ENCODE data around the gene SVIL.
"Not testable (repeated sequence)": the region's sequence is repeated elsewhere in the genome, so short reads cannot be mapped to it uniquely, and the experiment has no call there.

Gene SVIL

DNA sequence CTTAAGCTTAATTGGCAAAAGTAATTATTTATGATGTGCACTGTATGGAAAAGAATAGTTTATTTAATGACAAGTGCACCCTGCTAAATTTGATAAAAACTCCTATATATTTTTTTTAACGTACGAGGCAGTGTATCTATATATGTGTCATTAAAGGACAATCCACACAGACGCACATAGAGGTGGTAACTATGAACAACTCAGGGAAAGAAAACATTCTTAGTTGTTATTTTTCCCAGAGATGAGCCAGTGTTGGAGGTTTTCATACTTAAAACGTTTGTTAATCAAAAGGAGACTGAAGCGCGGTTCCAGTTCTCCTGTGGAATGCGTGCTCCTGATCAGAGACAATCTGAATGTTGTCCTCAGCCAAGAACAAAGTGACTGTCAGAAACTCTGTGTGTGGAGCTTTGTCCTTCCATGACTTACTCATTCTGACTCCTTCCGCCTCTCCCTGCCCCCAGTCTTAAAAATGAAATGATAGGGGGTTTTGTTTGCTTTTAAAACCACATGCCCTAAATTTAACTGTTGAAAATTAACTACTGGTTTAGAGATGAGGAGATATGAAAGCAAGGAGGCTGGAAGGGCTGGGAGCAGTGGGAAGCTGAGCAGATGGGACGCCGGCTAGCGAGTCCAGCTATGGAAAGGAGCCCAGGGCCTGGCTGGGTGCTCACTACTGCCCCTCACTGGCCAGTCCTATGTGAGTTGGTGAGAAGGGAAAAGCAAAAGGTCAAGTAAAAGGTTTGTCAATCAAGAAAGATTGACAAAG lies 99.6 kb downstream of the SVIL start:
- DNase-seq, result no peak

DNA sequence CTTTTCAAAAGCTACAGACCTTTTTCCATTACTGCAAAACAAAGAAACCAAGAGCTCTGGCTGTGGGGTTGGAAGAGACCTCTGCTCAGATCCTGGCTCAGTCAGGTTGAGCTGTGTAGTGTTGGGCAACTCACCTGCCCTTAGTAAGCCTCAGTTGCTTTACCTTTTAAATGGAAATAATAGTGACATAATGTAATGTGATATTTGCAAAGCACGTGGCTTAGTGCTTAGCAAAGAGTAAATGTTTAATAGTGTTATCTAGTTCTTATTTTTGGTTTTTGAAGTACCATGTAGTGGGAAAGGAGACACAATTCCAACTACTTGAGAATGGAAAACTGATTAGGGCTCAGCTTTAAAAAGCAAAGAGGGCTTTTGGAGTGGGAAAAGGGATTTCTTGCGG lies 100.2 kb downstream of the SVIL start:
- DNase-seq, result no peak

DNA sequence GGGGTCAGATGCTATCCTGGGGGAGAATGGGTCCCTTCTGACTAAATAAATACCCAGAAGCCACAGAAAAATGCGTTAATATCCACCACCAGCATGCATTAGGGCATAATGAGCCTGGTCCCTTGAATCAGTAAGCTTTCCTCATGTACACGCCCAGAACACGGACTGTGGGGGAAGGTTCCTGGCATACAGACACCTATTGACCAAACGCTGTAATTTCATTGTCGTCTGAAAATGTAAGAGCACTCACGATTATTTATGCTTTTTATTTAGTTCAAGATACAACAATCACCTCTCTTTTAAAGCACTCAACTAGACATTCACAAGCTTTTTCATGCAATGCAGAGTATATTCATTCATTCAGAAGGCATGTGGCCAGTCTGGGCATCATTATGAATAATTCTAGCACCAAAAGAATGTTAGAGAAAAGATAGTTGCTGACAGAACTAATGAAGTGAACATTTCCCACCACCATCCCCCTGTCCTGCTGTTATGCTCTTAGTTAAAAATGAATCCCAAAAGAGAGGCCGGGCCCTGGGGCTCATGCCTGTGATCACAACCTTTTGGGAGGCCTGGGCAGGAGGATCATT lies 101.0 kb downstream of the SVIL start:
- no peak for DNase-seq

DNA sequence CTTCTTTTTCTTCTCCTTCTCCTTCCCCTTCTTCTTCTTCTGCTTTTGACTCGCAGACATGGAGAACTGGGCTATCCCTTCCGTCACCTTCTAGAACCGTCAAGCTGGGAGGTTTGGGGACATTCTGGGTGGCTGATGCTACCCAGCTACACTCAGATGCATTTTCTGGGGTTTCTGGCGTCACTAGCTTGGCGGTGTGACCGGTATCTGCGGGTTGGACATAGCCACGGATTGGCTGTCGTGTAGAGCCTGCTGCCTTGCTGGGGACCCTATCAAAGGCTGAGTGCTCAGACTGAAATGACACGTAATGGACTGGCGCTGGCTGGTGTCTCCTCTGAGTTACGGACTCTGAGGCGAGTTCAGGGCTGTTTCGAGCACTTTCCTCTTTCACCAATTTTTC lies 101.7 kb downstream of the SVIL start:
- DNase-seq, result no peak

DNA sequence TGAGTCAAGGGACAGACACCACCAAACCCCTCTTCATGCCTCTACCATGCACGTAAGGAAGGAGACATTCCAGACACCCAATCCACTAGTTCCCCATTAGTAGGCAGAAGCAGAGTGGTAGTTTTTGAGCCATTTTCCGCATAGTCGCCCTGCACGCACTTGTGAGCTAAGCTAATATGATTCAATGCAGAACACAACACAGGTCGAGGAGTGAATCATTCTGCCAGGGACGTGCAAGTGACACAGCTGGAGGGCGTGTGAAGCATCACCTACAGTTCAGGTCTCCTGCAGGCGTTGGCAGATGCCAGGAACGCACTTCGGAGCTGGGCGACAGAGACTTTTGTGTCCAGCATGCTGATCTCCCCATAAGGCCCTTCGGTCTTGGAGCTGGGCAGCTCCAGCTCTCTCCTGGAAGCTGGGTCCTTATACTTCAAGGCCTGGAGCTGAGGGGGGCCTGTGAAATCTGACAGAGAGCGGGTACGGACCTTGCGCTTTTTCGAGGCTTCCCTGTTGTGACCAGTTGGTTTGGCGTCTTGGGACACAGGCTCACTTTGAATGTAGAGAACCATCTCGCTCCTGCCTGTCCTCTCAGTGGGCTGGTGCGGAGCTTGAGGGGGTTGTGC lies 102.4 kb downstream of the SVIL start:
- no peak for DNase-seq

DNA sequence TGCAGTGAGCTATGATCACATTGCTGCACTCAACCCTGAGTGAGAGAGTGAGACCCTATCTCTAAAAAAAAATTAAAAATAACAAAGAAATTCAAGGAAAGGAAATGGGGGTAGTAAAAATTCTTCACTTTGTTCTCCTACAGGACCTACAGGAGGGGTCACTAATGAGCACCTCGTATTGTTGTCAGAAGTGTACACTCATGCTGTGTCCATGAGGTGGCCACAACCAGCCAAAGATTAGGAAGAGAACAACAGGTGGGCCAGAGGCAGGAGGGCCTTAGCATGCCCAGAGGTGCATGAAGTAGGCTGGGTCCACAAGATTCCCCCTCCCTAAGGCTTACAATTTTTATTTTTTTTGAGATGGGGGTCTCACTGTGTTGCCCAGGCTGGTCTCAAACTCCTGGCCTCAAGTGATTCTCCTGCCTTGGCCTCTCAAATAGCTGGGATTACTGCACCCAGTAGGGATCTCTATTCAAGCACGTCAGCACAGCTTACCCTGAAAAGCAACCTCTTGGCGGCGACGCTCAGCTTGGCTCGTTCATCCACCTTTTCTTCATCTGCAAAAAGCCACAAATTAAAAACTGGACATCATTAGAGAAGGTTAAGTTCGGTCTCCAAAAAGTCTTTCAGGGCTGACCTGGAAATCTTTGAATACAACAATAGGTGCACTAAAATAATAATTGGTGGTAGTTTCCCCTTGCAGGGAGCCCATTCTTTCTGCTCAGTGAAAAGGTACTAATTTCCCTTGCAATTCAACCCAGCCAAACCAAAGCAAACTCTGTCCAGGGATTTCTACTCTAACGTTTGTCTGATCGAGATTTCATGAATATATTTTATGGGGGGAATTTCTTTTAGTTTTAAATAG lies 104.4 kb downstream of the SVIL start:
- no peak for DNase-seq

DNA sequence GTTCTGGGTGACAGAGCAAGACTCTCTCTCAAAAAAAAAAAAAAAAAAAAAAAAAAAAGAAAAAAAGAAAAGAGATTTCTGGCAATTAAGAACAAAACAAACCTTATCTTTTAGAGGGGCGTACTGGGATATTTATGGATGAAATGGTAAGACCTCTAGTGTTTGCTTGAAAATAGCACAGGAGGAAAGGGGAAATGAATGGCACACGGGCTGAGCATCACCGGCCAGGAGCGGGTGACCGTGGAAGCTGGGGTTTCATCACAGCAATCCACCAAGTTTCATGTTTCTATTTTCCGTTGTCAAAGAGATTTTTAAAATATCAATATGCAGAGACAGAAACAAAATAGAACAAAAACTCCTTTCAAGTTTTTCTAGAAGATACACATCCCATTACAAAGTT lies 105.6 kb downstream of the SVIL start:
- no peak for DNase-seq

DNA sequence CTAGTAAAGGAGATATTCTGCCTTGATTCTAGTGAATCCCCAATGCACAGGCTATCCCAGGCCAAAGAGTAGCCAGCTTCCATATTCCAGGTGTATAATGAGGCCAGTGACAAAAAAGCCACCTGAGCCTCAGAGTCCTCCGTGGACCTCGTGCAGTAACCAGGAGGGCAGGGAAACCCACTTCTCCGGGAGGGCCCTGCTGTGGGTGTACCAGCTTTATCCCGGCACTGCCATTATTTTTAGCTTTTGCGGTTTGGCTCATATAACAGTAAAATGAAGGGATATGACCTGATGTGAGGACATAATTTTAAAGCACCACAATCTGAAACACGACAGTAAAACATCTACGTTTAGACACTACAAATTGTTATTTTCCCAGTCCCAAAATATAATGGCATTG lies 109.0 kb downstream of the SVIL start:
- DNase-seq, result no peak

DNA sequence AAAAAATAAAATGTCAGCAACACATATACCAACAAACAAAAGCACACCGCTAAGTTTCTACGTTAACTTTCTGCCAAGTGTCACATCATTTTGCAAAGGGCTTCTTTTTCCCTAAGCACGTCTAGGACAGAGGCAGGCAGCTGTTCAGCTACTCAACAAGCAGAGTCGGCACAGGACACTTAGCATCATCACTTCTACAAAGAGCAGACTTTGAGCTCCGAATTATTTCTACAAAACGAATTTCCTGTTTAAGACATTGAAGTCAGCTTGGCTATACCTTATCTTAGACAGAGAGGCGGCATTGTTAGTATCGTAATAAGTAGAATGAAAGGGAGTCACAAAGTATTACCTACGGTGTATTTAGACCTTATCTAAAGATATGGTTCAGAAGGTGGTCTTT lies 110.1 kb downstream of the SVIL start:
- no peak for DNase-seq

DNA sequence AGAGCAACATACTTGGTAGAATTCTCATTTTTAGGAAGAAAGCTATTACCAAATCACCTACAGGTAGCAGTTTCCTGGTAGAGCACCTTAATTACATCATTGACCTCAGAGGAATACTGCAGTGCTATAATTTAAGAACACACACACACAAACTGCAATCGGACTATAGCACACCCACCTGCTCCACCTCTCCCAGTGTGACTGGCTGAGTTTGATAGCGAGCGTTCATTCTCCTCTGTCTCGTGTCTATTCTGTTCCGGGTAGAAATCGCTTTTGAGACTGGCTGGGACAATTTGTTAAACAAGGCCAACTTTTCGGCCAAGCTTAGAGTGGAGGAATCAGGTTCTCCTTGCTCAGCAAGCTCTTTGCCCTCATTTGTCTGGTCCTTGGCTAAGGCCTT lies 110.5 kb downstream of the SVIL start:
- DNase-seq, result no peak

DNA sequence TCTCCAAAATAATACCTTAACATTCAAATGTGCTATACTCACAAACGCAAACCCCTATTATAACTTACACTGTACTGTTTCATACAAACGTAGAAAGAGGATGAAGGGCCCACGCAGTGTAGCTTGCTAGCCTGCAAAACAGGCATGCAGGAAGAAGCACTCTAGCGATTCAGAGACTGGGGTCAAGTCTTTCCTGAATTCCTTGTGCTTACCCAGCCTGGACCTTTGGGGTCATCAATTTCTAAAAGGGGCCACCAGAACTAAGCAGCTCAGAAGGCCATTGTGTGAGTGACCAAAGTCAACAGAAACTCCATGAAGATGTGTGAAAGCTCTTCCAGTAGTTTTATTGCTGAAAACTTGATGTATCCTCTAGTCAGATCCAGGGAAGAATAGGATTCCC lies 111.9 kb downstream of the SVIL start:
- DNase-seq, result no peak

DNA sequence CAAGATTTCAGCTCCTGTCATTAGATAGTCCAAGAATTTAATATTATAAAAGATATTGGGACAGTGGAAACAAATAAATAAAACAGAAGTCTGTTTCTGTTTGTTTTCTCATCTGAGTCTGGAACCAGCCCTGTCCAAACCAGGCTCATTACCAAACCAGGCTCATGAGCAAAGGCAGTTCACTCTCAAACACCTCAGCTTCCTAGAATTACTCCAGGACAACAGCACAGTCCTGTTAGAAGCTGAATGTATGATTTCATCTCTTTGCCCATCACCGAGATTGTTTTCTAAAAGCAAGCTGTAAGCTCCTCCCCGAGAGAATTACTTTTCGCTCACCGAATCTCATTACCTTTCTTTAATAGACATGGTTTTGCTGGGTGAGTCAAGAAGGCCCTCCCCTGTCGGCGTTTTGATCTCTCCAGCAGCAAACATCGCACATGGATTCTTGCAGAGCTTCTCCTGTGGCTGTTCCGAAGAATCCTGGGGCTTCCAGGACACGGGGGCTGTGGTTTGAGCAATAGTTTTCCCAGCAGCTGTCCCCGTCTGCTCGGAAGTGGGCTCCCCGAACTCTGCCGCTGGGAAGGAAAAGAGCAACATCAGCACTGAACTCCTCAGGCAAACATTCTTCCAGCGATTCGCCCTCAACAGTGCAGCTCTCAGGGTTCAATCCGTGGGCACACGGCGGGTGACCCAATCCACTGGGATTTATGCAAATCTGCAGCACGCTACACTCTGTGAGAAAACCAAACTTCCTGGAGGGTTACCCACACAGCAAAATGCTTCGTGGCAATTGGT lies 112.5 kb downstream of the SVIL start:
- no peak for DNase-seq

DNA sequence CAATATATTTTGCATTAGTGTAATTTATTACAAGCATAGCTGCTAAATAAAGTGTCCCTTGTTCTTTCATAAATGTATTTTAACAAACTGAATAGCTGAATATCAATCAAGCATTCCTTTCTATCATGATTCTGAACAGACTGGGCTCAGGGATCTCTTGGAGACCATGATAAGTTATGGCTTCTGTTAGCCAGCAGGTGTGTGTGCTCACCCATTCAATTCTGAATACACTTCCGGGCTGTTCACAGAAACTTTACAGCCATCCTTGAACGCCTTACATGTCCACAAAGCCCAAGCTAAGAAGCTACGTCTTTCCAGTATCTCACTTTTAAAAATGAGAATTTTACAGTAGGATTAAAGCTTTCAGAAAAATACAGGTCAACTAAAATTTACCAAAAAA lies 115.1 kb downstream of the SVIL start:
- no peak for DNase-seq

DNA sequence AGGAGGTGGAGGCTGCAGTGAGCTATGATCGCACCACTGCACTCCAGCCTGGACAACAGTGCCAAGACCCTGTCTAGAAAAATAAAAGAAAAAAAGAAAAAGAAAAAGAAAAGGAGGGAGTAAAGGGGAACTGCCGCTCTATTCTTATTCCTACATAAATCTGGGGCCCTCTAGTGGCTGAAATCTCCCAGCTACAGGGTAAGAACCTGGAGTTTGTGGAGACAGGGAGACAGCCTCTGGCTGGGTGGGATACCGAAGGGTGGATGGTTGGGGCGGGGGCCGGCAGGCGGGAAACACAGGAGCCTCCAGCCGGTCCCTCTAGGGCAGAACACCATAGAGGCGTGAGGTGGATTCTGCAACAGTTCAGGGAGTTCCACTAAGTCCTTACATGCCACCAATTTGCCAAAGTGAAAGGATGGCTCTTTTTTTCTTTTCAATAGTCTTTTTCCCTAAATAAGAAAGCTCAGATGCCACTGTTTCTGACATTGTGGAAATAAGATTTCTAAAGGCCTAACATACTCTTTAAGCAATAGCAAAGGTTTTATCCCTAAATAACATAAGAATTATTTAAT lies 117.3 kb downstream of the SVIL start:
- no peak for DNase-seq

DNA sequence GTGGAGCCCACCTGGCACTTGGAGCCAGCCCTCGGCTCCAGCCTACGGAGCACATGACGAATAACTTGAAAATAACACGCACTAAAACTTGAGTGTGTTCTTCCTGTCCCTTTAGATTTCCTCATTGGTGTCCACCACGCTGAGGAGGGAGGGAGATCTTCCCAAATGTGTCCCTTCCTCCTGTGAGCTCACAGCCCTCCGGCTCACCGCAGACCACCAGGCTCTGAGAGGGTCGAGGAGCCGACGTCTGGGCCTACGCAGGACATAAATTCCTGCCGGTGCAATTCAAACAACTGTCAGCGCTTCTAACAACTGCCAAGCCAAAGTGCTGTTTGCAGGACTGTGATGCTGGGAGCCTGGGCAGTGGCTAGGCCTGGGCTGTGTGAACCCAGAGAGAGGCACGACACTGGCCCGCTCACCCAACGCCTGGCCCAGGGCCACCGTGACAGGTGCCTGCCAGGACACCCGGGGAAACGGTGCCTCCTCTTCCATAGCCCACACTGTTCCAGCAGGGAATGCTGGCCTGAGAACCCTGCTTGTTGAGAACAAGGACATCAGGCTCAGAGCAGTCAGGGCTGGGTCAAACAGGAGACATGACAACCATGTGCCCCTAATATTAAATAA lies 118.3 kb downstream of the SVIL start:
- DNase-seq, result not testable (repeated sequence)

DNA sequence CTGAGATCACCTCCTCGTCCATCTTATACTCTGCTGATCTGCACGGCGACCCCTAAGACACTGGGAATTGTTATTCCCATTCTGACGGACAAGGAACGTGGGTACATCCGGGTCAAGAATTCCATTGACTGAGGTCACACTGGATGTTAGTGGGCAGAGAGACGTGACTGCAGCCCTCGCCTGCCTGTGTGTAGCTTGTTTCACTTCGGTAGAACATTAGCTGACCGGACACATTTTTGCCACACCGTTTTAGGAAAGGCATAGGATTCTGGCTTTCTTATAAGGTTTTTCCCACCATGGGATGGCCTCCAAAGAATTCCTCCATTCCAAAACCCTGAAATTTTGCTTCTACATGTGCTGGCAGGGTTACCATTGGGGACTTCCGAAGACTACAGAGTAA lies 118.9 kb downstream of the SVIL start:
- DNase-seq, result not testable (repeated sequence)

DNA sequence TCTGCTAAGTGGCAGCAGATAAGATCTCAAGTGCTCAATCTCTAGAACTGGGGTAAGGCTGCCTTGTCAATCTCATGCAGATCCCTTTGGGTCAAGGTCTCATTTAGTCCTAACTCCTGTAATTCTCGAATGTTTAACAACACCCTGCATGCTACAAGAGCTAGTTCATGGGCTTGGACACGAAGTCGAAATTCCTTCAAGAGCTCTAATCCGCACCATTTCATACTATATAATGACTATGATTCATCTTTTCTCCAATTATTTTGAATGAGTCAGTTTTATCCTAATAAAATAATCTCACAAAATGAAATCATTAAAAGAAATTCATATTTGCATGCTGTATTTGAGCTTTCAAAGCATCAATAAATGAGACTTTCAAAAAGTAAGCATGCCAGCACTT lies 119.7 kb downstream of the SVIL start:
- not testable (repeated sequence) for DNase-seq

DNA sequence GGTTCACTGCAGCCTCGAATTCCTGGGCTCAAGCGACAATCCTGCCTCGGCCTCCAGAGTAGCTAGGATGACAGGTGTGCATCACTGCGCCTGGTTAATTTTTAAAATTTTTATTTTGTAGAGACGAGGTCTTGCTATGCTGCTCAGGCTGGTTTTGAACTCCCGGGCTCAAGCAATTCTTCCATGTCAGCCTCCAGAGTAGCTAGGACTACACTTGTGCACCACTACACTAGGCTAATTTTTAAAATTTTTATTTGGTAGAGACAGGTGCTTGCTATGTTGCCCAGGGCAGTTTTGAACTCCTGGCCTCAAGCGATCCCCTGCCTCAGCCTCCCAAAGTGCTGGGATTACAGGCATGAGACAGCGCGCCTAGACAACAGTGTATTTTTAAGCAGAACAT lies 120.5 kb downstream of the SVIL start:
- DNase-seq, result no peak

DNA sequence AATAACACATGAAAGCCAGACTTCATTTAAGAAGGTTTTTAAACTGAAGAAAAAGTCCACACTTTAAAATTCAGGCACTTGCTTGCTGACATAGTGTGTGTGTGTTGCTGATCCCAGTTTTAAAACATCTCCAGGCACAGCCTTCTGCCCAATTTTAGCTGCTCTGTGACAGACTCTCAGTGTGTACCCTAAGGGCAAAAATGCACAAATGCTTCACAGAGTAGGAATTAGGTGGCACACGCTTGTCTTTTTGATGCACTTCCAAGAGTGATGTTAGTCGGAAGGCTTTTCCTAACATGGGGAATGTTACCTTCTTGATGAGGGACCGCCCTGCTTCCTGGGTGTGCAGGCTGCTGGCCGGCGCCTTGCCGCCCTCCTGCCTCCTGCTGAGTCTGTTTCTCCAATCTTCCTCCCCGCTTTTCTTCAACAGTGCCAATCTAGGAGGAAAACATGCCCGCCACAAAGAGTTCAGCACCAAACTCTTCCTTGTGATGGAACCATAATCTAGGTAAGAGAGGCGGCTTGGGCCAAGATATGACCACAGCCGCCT lies 122.3 kb downstream of the SVIL start:
- DNase-seq, result no peak

DNA sequence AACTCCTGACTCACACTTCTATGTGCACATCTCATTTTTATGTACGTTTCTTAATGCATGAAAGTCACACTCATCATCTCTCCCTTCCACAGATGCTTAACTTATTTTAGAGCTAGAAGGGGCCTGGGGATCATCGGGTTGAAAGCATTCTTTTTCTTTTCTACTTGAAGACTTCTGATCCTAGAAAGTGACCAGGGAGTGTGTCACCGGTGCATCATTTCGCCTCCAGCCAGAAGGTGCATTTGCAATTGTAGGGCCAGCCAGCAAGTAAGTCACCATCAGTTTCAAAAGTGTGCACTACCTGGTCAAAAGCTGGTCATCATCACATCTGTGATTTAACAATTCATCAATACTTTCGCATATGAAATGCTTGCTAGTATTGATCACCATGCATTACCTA lies 123.0 kb downstream of the SVIL start:
- DNase-seq, result not testable (repeated sequence)

DNA sequence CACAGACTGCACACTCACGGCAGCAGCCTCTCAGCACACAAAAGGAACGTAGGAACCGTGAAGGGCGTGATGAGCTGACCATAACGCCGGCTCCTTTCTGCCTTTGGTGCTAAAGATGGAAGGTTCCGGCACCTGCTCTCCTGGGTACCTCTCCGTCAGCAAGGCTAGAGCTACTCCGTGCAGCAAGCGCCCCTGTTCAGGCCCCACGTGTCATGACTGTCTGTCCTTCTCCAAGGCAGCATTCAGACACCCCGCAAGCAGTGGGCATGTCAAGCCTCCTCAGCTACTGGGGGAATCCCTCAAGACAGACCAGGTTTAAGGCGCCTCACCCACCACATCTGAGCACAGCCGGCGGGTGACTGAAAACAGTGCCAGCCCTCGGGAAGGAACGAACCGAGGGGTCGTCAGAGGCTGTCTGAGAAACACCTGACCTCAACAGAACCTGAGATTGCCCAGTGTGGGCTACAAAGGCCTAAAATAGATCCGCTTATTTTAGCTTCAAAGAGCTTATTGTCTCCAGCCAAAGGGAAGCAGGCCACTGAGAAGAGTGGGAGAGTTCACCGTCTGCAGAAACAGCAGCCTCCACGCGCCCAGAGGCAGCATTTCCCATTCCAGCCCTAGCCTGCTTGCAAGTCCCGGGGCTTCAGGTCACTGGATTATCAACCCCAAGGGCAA lies 124.2 kb downstream of the SVIL start:
- not testable (repeated sequence) for DNase-seq
